Epithelial cell of proximal tubule (primary cell): ENCODE data around the gene COBL. TPM values are rescaled to one million over a fixed set of nuclear protein-coding genes. Genes with fewer than 3 reads are reported as not detected.

Experiments
- DNase-seq: peaks from one replicate; pipeline ENCODE4 v3.0.0-alpha.2; 2011; ENCODE audit warnings: low read depth
- H3K4me3 ChIP-seq: 2 replicates; pipeline ENCODE4 v1.5.1; 2011; ENCODE audit warnings: low read depth, mild to moderate bottlenecking, low read length
- total RNA-seq: library from RNA; depleted of rRNA; stranded (reverse); fragments of >200 nt; gene quantifications from 2 replicates; pipeline ENCODE4 v1.2.3, GENCODE V29; 2015
- TF ChIP-seq, protein P1 (sequence below): conservative IDR thresholded peaks from 2 replicates; pipeline ENCODE4 v1.5.1; 2012; ENCODE audit warnings: low read depth, mild to moderate bottlenecking, low read length

The COBL gene
- total RNA-seq, 1 donor from 2014 or later: 6.6 TPM

DNA sequence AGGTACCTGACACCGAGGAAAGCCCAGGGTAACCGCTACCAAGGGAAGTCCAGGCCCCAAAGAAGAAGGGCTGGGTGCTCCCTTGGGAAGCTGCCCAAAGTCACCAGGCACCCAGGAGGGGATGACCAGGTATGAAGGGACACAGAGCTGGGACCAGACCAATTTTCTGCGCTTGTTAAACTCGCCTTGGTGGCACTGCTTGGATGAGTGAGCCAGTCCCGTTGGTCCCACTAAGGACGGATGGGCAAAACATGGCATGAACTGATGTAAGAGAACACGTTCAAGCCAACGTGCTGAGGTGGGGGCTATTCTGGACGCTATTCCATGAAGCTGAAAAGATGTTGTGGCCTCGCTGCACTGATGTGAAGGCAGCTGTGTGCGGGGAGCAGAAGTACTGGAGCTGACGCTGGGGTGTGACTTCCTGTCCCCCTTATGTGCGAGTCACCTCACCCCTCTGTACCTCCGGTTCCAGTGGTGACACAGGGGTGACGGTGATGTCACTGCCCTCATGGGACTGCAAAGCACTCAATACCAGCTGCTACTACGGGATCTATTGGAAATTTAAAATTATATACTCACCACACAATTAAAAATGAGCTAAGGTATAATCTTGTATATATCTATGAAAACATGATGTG is 73.6 kb downstream of the COBL start:
- DNase-seq: no peak
- no peak overlapping the region for H3K4me3 ChIP-seq
- TF ChIP-seq, protein P1, sequence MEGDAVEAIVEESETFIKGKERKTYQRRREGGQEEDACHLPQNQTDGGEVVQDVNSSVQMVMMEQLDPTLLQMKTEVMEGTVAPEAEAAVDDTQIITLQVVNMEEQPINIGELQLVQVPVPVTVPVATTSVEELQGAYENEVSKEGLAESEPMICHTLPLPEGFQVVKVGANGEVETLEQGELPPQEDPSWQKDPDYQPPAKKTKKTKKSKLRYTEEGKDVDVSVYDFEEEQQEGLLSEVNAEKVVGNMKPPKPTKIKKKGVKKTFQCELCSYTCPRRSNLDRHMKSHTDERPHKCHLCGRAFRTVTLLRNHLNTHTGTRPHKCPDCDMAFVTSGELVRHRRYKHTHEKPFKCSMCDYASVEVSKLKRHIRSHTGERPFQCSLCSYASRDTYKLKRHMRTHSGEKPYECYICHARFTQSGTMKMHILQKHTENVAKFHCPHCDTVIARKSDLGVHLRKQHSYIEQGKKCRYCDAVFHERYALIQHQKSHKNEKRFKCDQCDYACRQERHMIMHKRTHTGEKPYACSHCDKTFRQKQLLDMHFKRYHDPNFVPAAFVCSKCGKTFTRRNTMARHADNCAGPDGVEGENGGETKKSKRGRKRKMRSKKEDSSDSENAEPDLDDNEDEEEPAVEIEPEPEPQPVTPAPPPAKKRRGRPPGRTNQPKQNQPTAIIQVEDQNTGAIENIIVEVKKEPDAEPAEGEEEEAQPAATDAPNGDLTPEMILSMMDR: no peak

DNA sequence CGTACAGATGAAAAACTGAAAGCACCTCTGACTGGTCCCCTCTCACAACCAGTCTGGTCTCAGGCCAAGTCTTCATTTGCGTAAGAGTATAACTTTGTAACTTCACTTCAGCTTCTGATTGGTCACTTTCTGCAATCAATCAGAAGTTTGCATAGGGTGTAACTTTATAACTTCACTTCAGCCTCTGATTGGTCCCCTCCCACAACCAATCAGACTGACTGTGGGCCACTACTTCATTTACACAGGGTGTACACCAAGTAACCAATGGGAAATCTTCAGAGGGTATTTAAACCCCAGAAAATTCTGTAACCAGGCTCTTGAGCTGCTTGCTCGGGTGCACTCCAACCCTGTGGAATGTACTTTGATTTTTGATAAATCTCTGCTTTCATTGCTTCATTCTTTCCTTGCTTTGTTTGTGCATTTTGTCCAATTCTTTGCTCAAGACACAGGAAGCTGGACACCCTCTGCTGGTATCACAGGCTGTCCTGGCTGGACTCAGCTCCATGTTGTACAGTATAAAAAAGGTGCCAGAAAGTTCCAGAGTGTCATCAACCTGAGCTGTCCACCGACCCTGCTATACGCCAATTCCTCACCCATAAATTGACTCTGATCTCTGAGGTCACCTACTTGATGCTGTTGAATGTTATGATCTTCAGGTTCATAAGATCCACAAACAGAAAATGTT is 74.5 kb downstream of the COBL start:
- DNase-seq: no peak
- TF ChIP-seq, protein P1: no peak
- H3K4me3 ChIP-seq: no peak overlapping the region

DNA sequence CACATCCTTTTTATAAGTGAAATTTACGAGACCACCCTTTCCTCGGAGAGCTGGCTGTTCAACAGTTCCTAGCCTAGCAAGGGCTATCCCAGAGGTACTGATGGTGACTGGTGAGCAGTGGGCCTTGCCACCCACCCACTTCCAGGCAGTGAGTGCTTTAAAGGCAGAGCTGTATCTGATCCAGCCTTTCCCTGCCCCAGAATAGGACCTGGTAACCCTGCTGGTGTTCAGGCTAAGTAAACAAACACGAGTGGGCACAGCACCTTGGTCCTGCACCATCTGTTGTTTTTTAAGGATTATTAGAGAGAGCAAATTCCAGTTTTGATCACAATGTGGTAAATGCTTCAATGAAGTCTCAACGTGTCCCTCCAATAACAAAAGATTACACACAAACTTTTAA is 75.7 kb downstream of the COBL start:
- DNase-seq: no peak
- TF ChIP-seq, protein P1: no peak

DNA sequence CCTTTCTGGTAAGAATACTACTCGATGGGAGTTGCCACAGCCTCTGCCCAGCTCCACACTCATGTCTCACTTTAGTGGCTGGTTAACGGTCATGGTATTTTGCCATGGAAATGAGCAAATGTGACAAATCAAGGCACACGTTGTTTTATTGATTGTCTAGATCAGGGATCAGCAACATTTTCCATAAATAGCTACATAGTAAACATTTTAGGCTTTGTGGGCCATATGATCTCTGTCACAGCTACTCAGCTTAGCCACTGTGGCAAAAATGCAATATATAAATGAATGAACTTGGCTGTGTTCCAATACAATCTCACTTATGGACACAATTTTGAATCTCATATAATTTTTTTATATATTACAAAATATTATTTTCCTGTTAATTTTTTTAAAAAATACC is 76.9 kb downstream of the COBL start:
- TF ChIP-seq, protein P1: no peak
- no peak overlapping the region for H3K4me3 ChIP-seq
- DNase-seq: no peak

More for the DNA sequence above, 75.7 kb downstream of the COBL start:
- H3K4me3 ChIP-seq: no peak overlapping the region

DNA sequence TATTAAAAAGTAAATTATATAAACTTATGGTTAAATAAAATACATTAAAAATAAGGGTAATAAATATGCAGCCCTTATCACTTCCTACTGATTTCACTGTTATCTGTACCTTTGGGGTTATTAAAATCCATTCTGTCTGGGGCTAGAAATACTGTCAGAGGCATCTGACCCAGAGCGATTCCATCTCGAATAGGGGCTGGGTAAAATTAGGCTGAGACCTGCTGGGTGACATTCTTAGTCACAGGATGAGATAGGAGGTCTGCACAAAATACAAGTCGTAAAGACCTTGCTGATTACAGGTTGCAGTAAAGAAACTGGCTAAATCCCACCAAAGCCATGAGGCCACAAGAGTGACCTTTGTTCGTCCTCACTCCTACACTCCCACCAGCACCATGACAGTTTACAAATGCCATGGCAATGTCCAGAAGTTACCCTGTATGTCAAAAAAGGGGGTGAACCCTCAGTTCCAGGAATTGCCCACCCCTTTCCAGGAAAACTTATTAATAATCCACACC is 77.6 kb downstream of the COBL start:
- no peak overlapping the region for H3K4me3 ChIP-seq
- no peak for DNase-seq
- TF ChIP-seq, protein P1: no peak

DNA sequence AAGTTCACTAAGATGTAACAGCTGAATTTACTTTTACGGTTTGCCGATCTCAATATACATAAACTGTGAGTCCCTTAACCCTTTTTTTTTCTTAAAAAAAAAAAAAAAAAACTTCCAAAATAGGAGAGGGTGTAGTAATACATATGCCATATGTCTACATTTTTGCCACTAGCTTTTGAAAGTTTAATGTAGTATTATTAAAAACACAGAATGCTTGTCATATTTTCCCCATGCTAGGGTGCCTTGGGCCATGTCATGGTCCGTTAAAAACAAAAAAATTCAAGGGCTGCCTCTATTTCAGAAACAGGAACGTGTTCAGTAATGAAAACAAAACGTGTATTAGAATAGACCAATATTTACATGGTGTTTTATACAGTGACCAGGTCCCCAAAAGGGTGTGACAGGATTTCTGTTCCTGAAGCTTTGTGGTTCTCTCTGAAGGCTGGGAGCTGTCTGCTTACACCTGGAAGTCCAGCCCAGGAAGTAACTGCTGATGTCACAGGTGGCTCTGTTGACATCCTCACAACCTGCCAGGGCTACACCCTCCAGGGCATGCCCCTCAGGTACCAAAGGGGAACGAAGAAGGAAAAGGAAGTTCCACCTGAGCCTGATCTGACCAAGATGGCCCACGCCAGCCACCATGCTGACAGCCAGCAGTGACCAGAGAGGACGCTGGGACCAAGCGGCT is 79.0 kb downstream of the COBL start:
- no peak overlapping the region for H3K4me3 ChIP-seq

More for the DNA sequence above, 79.0 kb downstream of the COBL start:
- no peak for DNase-seq
- TF ChIP-seq, protein P1: no peak
